HG03159 (cell line): ENCODE measurements around the gene WNT5B.

ENCODE experiments used
- ATAC-seq: cut with Tn5 transposase; IDR thresholded peaks from one replicate; pipeline ENCODE4 v1.9.1; 2021; ENCODE audit warnings: mild to moderate bottlenecking, moderate library complexity; ENCODE audit not compliant: unreplicated experiment

Gene WNT5B

GRCh38 chr12:1629338-1630132 is 504 bp downstream of the WNT5B start:
- ATAC-seq = no peak

DNA sequence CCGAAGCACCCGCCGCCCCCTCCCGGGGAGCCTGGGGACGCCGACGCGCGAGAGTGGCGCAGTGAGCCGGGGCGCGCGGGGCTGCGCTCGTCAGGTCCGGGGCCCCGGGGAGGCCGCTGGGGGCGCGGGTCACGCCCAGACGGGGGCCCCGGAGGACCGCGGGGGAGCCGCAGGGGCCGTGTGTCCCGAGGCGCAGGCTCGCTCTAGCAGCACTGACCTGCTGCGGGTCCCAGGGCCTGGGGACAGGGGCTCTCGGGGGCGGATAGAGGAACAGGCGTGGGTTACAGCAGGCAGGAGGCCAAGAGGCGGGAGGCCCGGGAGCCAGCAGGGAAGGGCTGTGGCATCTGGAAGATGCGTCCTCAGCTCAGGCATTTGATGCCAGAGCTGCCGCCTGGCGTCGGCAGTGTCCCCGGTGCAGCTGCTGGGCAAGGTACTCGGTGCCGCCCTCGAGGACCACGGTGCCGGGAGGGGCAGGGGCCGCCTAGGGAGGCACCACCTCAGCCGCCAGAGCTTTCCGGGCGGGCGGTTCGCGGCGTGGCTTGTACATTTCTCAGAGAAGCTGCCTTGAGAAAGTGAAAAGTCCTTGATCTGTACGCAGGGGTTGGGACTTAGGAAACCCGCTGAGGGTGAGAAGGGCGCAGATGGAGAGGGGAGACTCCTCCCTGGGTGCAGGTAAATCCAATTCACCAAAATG is 1.2 kb downstream of the WNT5B start:
- ATAC-seq = no peak

GRCh38 chr12:1630827-1631591 is 2.0 kb downstream of the WNT5B start:
- ATAC-seq = no peak

DNA sequence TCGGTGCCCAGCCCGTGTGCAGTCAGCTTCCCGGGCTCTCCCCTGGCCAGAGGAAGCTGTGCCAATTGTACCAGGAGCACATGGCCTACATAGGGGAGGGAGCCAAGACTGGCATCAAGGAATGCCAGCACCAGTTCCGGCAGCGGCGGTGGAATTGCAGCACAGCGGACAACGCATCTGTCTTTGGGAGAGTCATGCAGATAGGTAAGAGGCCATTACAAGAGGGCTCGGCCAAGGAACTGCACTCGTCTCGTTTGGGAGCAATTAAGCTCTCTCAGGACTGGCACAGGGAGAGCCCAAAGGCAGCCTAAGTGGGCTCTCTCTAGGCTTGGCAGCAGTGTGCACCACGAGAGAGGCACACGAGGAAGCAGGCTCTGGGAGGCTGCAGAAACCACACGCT is 3.7 kb downstream of the WNT5B start:
- ATAC-seq = no peak

GRCh38 chr12:1633459-1633858 is 4.4 kb downstream of the WNT5B start:
- no peak for ATAC-seq

GRCh38 chr12:1634149-1634548 is 5.1 kb downstream of the WNT5B start:
- ATAC-seq = no peak

DNA sequence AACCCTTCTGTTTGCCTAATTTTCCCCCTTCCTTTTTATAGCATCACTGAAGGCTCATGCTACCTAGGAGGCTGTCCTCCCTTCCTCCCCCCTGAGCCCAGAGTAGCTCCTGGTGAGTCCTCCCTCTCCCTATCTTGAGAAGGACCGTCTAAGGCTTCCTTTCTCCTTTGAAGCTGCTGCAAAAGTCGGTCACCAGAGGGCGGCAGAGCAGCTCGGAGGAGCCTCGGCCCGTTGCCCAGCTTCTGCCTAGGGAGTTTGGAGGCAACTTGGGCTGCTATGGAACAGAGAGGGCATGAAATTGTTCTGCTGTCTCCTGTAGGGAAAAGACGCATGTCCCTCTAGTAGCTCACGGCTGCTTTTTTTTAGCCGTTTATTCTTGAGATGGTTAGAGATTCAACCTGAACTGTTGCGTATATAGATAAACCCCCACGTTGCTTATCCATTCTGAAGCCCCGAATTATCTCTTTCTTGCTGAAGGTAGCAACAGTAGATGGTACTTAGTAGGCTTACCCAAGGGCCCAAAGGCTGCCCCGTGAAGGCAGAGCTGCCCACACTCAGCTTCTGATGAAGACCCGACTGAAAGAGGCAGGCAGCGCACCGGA is 5.7 kb downstream of the WNT5B start:
- ATAC-seq = no peak

DNA sequence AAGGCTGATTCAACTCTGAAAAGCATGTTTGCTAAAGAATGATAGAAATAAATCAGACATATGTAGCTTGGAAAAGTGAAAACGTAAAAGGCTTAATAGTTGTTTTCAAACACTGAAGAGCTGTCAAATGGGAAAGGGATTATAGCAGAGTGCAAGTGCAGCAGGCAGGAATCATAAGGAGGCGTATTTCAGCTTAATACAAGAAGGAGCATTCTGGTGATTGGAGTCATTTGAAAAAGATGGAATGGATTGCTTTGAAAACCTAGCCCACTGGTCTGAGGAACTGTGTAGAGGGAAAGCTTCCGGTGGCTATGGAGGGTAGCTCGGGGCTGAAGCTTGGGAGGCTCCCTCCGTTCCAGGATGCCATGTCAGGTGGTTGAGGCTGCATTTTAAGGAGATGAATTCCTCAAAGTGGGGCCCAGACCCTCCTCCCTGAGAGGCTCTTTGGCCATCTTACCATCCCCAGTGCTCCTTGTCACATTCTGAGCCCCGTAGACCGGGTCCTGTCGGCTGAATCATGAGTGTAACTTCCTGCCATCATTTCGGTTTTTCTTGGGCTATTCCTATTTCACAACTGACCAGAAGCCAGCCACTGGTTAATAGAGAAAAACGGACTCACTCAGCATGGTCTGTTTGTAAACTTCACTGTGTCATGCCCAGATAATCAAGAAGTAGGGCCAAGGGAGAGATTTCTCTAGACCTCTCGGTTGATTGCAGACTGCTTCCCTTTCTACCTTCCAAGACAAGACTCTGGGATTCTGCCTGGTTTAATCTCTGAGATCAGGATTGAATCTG is 6.5 kb downstream of the WNT5B start:
- ATAC-seq = no peak

DNA sequence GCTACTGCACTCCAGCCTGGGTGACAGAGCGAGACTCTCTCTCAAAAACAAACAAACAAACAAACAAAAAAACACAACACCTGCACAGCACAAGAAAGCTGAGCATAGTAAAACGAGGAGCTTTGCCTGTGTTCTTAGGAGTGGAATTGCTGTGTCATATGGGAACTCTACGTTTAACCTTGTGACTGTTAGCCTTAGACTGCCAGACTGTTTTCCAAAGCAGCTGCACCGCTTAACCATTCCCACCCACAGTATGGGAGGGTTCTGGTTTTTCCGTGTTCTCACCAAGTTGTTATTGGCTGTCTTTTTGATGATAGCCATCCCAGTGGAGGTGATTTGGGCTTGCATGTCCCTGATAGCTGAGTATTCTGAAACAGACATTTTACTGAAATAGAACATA is 9.2 kb downstream of the WNT5B start:
- no peak for ATAC-seq

GRCh38 chr12:1639538-1639937 is 10.5 kb downstream of the WNT5B start:
- ATAC-seq = no peak

GRCh38 chr12:1640328-1641234 is 11.6 kb downstream of the WNT5B start:
- no peak for ATAC-seq

GRCh38 chr12:1642513-1642912 is 13.5 kb downstream of the WNT5B start:
- no peak for ATAC-seq

DNA sequence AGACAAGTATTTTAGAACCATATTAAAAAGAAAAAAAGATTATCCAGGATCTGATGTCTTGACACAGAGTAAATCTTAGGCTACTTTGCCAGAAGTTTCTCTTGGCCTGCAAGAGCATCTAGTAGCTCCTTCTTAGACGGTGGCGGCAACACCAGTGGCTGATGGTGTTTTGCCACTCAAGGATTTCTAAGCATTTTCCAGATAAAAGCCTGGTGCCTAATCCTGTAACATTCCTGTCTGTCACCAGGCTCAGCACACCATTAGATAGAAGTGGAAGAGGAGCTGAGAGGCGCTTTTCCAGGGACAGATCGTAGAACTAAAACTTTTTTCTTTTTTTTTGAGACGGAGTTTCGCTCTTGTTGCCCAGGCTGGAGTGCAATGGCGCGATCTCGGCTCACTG is 14.0 kb downstream of the WNT5B start:
- ATAC-seq = no peak

GRCh38 chr12:1643905-1644533 is 15.0 kb downstream of the WNT5B start:
- ATAC-seq = no peak

GRCh38 chr12:1644534-1645438 is 15.8 kb downstream of the WNT5B start:
- ATAC-seq = no peak

GRCh38 chr12:1645819-1646218 is 16.8 kb downstream of the WNT5B start:
- ATAC-seq = no peak

- ATAC-seq = no peak
These were observed 17.7 kb downstream of the WNT5B start for GRCh38 chr12:1646569-1647284.
